Activated naive CD4-positive, alpha-beta T cell treated with anti-CD3 and anti-CD28 coated beads, Interleukin-2, amount 50 U/mL, for 24 hours (primary cell): ENCODE data around the gene CUX1.
"Not testable (repeated sequence)": the region's sequence is repeated elsewhere in the genome, so short reads cannot be mapped to it uniquely, and the experiment has no call there.

Experiments
- H3K27ac Mint-ChIP-seq: one replicate; pipeline ENCODE4 v1.8.0; 2021; ENCODE audit warnings: mild to moderate bottlenecking, mixed read lengths
- H3K27me3 Mint-ChIP-seq: one replicate; pipeline ENCODE4 v1.8.0; 2021; ENCODE audit warnings: mixed read lengths
- H3K36me3 Mint-ChIP-seq: one replicate; pipeline ENCODE4 v1.8.0; 2021; ENCODE audit warnings: mixed read lengths
- H3K4me1 Mint-ChIP-seq: one replicate; pipeline ENCODE4 v1.8.0; 2021; ENCODE audit warnings: mixed read lengths
- H3K4me3 Mint-ChIP-seq: one replicate; pipeline ENCODE4 v1.8.0; 2021; ENCODE audit warnings: mild to moderate bottlenecking, mixed read lengths
- H3K9me3 Mint-ChIP-seq: one replicate; pipeline ENCODE4 v1.8.0; 2021; ENCODE audit warnings: mixed read lengths

Gene CUX1

GRCh38 chr7:102291056-102291915 lies 473.9 kb downstream of the CUX1 start:
- Mint-ChIP-seq H3K4me3 (peak overlapping the region; percentile 49), H3K27me3 (no peaks in the 10 kb centered on the region), H3K4me1 (peaks cover 19% of the 10 kb centered on the region), H3K36me3 (no peaks in the 10 kb centered on the region), H3K27ac (no peak overlapping the region), H3K9me3 (no peaks in the 10 kb centered on the region)

DNA sequence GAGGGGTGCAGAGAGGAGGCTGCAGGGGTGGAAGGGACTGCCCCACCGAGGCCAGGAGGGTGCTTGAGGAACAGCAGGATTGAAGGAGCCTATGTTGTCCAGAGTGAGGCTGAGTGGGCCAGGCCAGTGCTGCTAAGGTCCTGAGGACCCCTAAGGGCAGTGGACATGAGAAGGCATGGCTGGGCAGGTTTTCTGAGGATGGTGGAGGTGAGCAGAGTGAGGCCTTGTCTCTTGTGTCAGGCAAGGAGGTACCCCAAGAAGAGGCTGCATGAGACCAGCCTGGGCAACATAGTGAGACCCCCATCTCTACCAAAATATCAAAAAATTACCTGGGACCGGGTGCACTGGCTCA lies 474.5 kb downstream of the CUX1 start:
- Mint-ChIP-seq H3K9me3 (no peaks in the 10 kb centered on the region), H3K27me3 (no peaks in the 10 kb centered on the region), H3K4me3 (no peak overlapping the region), H3K36me3 (no peaks in the 10 kb centered on the region), H3K4me1 (peaks cover 19% of the 10 kb centered on the region), H3K27ac (peak overlapping the region; percentile 65)

DNA sequence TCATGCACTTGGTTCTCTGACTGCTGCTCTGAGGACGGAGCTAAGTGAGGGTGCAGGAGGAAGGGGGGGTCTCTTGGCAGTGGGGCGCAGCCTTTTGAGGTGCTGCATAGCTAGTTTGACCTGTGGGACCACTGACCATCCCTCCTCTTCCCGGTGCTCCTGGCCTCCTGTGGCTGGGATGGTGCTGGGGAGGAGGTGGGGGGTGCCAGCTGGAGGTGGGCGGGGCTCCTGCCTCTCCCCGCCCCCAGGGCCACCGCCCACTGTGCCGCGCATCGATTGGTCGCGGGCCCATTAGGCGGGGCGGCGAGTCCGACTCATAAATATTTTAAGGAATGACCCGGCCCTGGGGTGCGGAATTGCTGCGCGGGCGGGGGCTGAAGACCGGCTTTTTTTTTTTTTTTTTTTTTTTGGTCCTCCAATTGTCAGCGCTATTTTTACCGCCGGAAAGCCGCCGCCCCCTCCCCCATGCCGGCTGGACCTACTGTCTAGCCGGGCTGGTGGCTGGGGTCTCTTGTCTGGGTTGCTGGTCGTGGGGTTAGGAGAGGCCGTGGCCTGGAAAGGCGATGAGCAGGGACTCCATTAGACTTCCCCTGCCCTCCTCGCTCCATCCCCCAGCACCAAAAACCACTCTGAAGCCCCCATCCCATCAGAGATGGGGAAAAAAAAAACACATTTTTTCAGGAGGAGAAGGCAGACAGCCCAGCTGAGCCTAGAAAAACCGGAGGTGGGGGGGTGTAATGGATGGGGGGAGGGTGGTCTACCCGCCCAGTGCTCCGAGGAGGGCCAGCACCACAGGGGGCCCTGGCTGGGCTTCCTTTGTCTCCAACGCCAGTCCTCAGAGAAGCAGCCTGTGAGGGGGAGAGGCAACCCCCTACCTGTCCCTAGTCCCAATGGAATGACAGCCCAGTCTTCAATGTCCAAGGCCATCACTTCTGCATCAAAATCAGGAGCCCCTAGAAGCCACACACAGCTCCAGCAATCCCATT lies 475.7 kb downstream of the CUX1 start:
- Mint-ChIP-seq H3K9me3 (no peaks in the 10 kb centered on the region), H3K4me1 (peaks cover 19% of the 10 kb centered on the region), H3K27me3 (no peaks in the 10 kb centered on the region), H3K36me3 (peaks cover 2% of the 10 kb centered on the region), H3K4me3 (no peak overlapping the region), H3K27ac (no peak overlapping the region)

DNA sequence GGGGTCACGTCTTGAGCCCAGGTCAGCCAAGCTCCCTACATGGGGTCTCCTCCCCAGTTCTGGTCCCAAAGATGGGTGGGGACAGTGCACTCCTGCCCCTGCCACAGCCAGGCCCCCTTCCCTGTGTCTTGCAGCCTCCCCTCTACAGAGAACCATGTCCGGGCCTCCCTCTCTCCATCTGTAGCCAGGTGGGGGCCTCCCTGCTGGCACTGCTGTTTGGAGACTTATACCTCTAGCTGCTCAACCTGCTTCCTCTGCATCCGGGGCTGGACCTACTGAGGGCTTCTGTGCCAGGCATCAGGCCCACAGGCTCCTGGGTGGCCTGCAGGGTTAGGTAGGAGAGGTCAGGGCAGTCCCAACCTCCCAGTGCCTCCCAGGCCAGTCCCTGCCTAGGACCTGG lies 477.2 kb downstream of the CUX1 start:
- H3K27me3 Mint-ChIP-seq, result no peaks in the 10 kb centered on the region
- no peak overlapping the region for H3K27ac Mint-ChIP-seq
- no peak overlapping the region for H3K4me3 Mint-ChIP-seq
- peaks cover 2% of the 10 kb centered on the region for H3K36me3 Mint-ChIP-seq
- peaks cover 14% of the 10 kb centered on the region for H3K4me1 Mint-ChIP-seq
- no peaks in the 10 kb centered on the region for H3K9me3 Mint-ChIP-seq

DNA sequence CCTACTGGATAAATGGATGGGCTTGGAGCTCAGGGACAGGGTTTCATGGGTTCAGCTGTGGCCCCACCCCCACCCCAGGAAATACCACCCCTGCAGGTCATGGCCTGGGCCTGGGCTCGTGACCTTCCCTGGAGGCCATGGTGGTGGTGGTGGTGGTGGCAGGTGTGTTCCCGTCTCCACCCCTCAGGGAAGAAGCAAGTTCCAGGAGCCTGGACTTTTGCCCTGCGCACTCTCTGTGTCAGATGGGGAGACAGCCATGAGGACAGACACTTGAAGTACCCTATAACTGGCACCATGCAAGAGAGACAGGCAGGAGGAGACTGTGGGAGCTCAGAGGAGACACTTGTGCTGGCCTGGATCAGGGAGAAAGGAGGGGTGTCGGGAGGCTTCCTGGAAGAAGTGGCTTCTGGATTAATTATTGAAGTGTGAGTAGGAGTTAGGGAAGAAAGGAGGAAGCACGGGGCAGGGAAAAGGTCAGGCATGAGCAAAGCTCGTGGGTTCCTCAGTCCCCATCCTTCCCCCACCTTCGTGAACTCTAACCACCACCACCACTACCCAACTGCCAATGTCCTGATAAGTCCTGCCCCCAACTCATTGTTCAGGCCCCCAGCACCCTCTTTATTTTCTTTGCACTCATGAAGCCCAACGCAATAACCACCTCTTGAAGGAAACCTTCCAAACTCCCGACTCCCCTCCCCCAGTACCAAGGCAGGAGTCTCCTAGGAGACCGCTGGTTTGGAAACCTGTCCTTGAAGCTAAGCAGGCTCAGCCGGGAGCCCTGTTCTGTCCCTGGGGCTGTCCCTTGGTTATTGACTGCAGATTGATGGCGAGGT lies 478.1 kb downstream of the CUX1 start:
- Mint-ChIP-seq H3K27ac (no peak overlapping the region), H3K27me3 (no peaks in the 10 kb centered on the region), H3K9me3 (no peaks in the 10 kb centered on the region), H3K4me1 (peaks cover 11% of the 10 kb centered on the region), H3K4me3 (no peak overlapping the region), H3K36me3 (peaks cover 2% of the 10 kb centered on the region)

- H3K4me1 Mint-ChIP-seq, result peaks cover 9% of the 10 kb centered on the region
- H3K4me3 Mint-ChIP-seq, result no peak overlapping the region
- H3K36me3 Mint-ChIP-seq, result peaks cover 2% of the 10 kb centered on the region
- no peaks in the 10 kb centered on the region for H3K9me3 Mint-ChIP-seq
- H3K27me3 Mint-ChIP-seq, result no peaks in the 10 kb centered on the region
- no peak overlapping the region for H3K27ac Mint-ChIP-seq
Observed at GRCh38 chr7:102296179-102296438, 478.7 kb downstream of the CUX1 start.

GRCh38 chr7:102296514-102296913 lies 479.1 kb downstream of the CUX1 start:
- Mint-ChIP-seq H3K4me3 (no peak overlapping the region), H3K9me3 (no peaks in the 10 kb centered on the region), H3K36me3 (peaks cover 2% of the 10 kb centered on the region), H3K27ac (no peak overlapping the region), H3K27me3 (no peaks in the 10 kb centered on the region), H3K4me1 (peaks cover 5% of the 10 kb centered on the region)

DNA sequence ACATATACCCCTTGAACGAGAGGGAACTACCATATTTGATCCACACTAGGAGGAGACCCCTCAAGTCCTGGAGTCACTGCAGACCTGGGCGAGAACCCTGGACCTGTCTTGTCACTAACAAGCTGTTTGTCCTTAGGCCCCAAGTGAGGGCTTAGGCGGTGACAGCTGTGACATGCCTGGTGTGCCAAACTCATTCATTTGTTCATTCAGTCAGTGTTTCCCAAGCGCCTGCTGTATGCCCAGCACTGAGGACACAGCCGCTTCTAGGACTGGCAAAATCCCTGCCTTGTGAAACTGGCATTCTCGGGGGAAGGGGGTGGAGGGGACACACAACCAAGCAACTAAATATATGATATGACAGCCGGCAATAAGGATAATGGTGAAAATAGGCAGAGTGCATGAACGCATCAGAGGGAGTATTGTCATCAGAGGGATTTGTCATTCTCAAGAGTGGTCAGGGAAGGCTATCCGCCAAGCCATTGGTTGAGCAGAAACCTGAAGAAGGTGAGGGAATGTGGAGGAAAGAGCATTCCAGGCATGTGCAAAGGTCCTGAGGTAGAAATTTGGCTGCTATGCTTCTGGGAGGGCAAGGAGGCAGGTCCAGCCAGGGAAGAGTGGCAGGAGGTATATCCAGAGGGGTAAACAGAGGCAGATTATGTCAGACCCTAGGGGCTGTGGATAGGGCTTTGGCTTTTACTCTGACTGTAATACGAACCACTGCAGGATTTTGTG lies 480.2 kb downstream of the CUX1 start:
- Mint-ChIP-seq H3K27me3 (no peaks in the 10 kb centered on the region), H3K27ac (no peak overlapping the region), H3K4me3 (no peak overlapping the region), H3K36me3 (peaks cover 2% of the 10 kb centered on the region), H3K4me1 (no peaks in the 10 kb centered on the region), H3K9me3 (no peaks in the 10 kb centered on the region)

- no peak overlapping the region for H3K27ac Mint-ChIP-seq
- H3K4me1 Mint-ChIP-seq, result no peaks in the 10 kb centered on the region
- H3K36me3 Mint-ChIP-seq, result peaks cover 2% of the 10 kb centered on the region
- no peaks in the 10 kb centered on the region for H3K9me3 Mint-ChIP-seq
- H3K4me3 Mint-ChIP-seq, result no peak overlapping the region
- H3K27me3 Mint-ChIP-seq, result no peaks in the 10 kb centered on the region
Observed at GRCh38 chr7:102300643-102301221, 483.3 kb downstream of the CUX1 start.

DNA sequence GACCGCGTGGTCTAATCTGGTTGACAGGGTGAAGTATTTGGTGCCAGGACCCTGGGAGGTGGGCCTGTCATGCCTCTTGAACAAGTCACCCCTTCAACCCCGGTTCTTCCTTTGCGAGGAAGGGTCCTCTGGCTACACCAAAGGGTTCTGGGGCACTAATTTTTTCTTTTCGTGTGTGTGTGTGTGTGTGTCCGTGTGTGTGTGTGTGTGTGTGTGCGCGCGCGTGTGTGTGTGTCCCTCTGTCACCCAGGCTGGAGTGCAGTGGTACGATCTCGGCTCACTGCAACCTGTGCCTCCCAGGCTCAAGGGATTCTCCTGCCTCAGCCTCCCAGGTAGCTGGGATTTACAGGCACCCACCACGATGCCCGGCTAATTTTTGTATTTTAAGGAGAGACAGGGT lies 483.9 kb downstream of the CUX1 start:
- not testable (repeated sequence) for H3K4me3 Mint-ChIP-seq, H3K9me3 Mint-ChIP-seq, H3K27me3 Mint-ChIP-seq, H3K4me1 Mint-ChIP-seq, H3K27ac Mint-ChIP-seq, H3K36me3 Mint-ChIP-seq

DNA sequence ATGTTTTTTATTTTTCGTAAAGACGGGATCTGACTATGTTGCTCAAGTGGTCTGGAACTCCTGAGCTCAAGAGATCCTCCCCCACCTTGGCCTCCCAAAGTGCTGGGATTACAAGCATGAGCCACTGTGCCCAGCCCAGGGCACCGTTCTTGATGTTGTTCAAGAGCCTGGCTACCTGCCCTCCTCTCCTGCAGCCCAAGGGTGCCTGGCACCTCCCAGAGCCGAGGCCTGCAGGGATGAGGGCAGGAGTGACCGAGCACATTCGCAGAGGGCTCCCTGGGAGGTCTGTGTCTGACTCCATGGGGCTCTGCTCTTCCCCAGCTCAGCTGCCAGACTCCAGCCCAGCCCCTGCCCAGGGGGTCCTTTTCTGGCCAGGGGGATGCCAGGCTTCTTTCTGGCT lies 484.6 kb downstream of the CUX1 start:
- Mint-ChIP-seq H3K27me3 (no peaks in the 10 kb centered on the region), H3K36me3 (peaks cover 2% of the 10 kb centered on the region), H3K4me1 (no peaks in the 10 kb centered on the region), H3K9me3 (no peaks in the 10 kb centered on the region), H3K4me3 (no peak overlapping the region), H3K27ac (no peak overlapping the region)

- Mint-ChIP-seq H3K27ac (no peak overlapping the region), H3K36me3 (no peaks in the 10 kb centered on the region), H3K4me1 (no peaks in the 10 kb centered on the region), H3K4me3 (no peak overlapping the region), H3K9me3 (no peaks in the 10 kb centered on the region), H3K27me3 (no peaks in the 10 kb centered on the region)
Observed at GRCh38 chr7:102303669-102304422, 486.4 kb downstream of the CUX1 start.

DNA sequence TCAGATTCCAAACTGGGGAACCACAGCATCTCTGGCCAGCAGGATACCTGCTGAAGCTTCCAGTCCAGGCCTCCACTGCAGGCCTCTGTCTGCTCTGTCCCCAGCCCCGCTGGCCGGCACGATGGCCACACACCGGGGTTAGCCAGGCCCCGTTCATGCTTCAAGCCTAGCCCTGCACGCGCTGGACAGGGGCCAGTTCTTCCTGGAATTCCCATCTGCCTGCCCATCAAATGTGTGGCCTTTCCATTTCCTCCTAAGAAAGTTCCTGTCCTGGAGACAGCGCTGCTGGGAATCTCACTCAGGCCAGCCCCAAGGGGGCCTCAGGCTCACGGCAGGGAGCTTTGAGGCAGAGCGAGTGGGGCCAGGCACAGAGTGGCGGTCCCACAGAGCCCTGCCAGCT lies 487.2 kb downstream of the CUX1 start:
- Mint-ChIP-seq H3K9me3 (no peaks in the 10 kb centered on the region), H3K36me3 (no peaks in the 10 kb centered on the region), H3K4me1 (no peaks in the 10 kb centered on the region), H3K27ac (no peak overlapping the region), H3K4me3 (no peak overlapping the region), H3K27me3 (no peaks in the 10 kb centered on the region)
